Ramos (cell line): ENCODE results near the gene UVRAG.
"Not testable (repeated sequence)": the region's sequence is repeated elsewhere in the genome, so short reads cannot be mapped to it uniquely, and the experiment has no call there.

Experiments
- in situ Hi-C: fragments of 300-500 bp; cut with MboI; formaldehyde crosslinking; loops from one replicate; pipeline ENCODE4 v1.14.3; 2022; ENCODE audit warnings: low sequenced_read_pairs; ENCODE audit not compliant: unreplicated experiment

The UVRAG gene

GRCh38 chr11:75907906-75908527 is 93.0 kb downstream of the UVRAG start:
- in situ Hi-C loops: no loop called here

GRCh38 chr11:75910426-75911145 is 95.6 kb downstream of the UVRAG start:
- in situ Hi-C loops: no loop called here

DNA sequence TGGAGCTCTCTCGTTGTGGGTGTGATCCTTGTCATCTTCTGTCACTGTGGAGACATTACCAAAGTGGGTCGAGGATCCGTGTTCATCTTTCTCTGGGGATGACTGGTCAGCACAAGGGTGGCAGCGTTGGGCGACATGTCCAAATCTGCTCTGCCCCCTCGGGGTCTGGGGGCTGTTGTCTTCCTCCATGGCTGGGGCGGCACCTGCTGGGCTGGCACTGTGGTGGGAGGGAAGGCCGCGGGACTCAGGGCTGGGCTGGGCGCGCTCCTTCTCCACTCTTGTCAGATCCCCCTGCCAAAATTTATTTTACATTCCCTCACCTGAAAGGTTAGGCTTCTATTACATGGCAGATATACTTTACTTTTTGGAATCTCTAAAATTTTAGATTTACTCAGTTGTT is 96.4 kb downstream of the UVRAG start:
- in situ Hi-C loops: no loop called here

DNA sequence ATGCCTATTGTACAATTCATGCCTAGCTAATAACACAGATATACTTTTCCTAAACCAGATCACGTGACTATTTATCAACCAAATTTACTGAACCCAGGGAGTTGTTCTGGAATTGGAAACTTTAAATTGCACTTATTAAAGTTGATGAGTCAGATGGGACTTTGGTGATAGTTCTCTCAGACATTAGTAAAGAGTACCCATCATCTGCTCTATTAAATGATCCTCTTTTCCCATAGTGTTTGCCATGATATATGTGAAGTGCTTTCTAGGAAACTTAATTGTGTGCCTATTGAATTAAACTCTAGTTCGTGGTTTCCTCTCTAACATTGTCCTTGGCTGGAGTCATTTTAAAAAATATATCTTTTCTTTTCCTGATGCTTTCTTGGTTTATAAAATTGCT is 99.0 kb downstream of the UVRAG start:
- in situ Hi-C loops: no loop called here

GRCh38 chr11:75916882-75917281 is 101.9 kb downstream of the UVRAG start:
- in situ Hi-C loops: no loop called here

DNA sequence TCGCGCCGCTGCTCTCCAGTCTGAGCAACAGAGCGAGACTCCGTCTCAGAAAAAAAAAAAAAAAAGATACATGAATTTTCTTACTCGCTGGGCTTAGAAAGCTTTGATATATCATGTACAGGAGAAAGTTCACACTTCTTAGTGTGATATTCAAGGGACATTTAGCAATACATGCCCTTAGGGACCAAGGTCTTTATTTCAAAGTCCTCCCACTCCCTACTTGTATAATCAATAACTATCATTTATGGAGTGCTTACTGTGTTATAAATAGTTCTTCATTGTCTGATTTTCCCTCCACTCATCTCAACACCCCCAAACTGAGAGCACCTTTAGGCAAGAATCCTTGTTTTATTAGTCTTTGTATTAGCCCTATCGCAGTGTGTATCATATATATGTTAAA is 103.3 kb downstream of the UVRAG start:
- in situ Hi-C loops: no loop called here

GRCh38 chr11:75919525-75919924 is 104.5 kb downstream of the UVRAG start:
- in situ Hi-C loops: no loop called here

DNA sequence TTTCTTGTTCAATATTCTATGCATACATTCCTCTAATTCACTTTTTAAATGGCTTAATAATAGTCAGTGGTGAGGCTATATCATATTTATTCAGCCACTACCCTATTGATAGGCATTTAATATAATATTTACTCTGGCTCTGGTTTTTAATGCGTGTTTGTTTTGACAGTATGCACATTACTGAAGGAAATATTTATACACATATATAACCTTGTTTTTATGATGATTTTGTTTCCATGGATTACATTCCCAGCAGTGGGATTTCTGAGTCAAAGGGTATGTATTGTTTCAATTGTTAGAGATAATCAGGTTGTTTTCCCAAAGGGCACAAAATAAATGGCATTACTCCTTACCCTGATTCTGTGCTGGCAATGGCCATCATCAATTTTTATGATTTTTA is 105.8 kb downstream of the UVRAG start:
- in situ Hi-C loops: no loop called here

DNA sequence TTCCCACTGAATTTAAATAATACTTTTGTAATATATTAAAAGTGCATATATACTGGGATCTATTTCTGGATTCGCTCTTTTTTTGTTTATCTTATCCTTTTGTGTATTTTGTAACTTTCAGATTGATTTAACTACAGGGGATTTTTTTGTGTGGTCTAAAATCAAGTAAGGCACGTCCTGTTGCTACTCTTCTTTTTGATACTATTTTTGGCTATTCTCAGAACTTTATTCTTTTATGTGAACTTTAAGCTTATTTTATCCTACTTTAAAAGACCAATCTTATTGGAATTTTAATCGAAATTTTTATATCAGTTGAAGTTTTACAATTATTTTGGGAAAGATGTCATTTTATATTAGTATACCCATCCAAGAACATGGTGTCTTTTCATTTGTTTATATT is 106.8 kb downstream of the UVRAG start:
- in situ Hi-C loops: no loop called here

DNA sequence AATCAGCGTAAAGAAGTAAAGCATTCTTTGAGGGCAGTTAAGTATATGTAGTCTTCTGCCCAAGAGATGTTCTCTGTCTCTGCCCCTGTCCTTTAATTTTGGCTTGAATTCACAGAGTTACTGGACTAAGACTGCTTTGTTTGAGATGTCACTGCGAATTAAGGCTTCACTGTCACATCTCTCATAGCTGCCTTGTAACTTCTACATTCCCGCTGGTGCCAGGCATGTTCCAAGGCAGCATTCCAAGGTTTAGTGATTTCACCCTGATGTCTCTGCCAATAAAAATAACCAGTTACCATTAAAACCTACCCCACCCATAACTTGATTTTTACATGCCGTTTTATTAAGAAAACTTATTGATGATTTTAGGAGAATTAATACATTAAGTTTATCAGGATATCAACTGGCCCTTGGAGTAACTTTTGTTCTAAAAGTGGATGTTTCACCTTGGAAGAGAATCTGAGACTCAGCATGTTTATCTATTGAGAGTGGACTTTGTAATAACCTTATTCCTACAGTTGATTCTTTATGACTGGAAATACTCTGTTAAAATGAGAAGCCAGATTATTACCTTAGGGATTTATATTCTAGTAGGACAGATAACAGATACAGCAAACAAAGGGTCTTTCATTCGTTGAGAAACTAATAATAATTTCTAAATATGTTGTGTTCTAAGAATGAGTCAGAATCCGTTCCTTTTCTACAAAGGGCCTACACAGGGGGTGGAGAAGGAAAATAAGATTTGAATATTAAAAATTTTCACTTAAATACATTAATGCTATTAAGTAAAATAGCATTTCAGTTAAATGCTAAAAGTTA is 110.2 kb downstream of the UVRAG start:
- in situ Hi-C loops: no loop called here

GRCh38 chr11:75925785-75926164 is 110.8 kb downstream of the UVRAG start:
- in situ Hi-C loops: no loop called here

DNA sequence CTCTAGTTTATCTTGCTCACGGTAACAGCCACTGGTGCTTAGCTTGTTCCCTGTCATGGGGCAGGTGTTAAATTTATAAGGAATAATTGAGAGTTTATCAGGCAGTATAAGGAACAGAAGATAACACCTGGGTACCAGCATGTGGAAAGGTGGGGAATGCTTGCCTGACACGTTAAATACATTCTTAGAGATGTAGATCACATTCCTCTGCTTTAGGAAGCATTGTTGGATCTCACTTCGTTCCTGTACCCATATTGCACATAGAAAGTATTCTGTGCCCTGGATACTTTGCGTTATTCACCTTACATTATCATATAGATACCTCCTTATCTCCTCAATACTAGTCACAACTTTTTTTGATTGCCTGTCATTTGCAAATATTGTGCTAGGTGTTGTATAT is 114.7 kb downstream of the UVRAG start:
- in situ Hi-C loops: no loop called here

DNA sequence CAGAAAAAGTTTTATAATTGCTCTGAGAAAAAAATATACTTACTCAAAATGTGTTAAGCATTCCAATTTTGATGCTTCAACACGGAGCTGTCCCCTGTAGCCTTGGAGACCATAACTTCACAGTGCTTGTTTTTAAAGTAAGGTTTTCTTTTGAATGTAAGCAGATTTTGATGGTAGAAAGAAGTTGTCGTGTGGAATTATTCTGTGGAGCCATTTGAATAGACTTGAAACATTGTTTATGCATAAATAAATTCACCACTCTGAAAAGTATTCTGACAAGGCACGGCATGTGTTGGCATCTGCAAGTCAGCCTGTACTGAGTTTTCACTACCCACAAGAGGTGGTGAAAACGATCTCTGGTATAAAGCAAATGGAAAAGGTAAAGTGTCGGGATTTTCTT is 115.5 kb downstream of the UVRAG start:
- in situ Hi-C loops: no loop called here

GRCh38 chr11:75931124-75931523 is 116.1 kb downstream of the UVRAG start:
- in situ Hi-C loops: no loop called here

GRCh38 chr11:75933736-75934135 is 118.7 kb downstream of the UVRAG start:
- in situ Hi-C loops: not testable (repeated sequence)

GRCh38 chr11:75934851-75935250 is 119.8 kb downstream of the UVRAG start:
- in situ Hi-C loops: no loop called here

DNA sequence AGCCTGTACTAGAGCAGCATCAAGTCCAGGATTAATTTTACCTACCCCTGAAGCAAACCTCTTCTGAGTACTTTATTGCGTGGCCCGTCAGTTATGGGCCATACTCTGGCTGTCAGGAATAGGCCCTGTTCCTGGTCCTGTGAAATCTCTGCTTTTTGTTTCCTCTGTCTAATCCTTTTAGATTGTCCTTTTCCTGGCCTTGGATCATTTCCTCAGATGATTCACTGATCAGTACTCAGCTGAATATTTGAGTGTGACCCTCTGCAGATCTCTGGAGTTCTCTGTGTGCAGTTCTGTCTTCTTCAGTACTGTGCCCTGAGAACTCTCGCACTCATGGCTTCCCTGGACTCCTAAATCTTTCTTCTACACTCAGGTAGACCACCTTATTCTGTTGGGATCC is 123.5 kb downstream of the UVRAG start:
- in situ Hi-C loops: no loop called here

- in situ Hi-C loops: no loop called here
These were observed 124.5 kb downstream of the UVRAG start for GRCh38 chr11:75939516-75939915.

DNA sequence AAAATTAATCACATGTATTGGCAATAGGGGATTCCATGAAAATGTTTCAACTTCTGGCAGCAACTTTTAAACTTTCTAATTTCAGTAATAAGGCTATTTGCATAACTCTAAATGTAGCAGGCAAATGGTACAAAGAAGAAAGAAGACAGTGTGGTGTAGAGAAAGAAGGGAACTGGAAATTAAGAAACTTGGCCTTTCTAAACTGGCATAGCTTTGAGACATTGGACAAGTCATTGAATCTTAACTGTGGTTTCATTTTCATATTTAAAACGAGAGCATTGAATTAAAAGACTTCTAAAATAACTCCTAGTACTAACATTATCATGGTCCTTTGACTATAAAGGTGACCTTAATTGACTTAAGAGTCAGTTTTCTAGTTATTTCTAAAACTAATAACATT is 125.0 kb downstream of the UVRAG start:
- in situ Hi-C loops: no loop called here

DNA sequence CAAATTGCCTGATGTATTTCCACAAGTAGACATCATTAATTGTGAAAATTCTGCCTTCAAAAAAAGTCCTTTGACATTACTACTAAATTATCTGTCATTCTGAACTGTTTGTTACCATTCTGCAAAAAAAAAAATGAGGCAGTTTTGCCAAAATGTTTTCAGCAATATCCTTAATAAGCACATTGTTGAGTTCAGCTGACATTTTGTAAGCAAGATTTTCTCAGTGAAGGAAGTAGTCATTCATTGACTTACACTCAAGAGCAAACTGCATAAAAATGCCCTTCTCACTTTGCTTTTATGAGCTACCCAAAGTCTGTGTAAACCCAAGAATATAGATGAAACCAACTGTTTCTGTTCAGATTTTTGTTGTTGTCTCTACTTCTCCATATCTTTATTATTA is 125.9 kb downstream of the UVRAG start:
- in situ Hi-C loops: no loop called here

DNA sequence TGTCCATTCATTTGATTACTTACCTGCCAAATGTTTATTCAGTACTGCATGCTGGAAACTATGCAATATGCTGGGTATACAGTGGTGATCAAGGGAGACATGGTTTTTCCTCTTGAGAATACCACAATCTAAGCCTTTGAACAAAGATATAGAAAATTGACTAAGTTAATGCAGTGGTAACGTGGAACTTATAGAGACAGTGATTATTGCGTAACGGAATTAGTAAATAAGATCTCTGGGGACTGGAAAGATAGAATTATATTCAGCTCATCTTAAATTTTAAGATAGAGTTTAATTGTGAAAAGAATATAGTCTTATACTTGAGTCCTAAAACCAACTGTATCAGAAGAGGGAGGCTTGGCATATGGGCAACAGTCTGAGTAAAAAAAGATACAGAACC is 129.5 kb downstream of the UVRAG start:
- in situ Hi-C loops: no loop called here
